ENCODE measurements around the gene PALS2. TPM values are rescaled to one million over a fixed set of nuclear protein-coding genes. Genes with fewer than 3 reads are reported as not detected.
A peak's percentile ranks its signal among the peaks of the same experiment; 100 is the strongest.

PALS2 gene
- total RNA-seq = 10 to 100 TPM in 5 of 6 experiments, 1 to 10 TPM in 1; 7.4 to 19.5 (median 16.1) TPM
- long read RNA-seq, partial matches to known transcripts = 1 of 1 reads
- long read RNA-seq, other reads (novel, unspliced or antisense) = 0 of 1 reads

GRCh38 chr7:24572997-24573553, at the start of gene PALS2:
PALS2 (plus strand) TSS chr7:24573452; CDS start chr7:24623668, 50,216 bp downstream.
- 0% methylated on average over 8 of the region's 69 CpGs for WGBS (ENCODE audit: insufficient coverage, low coverage, low lambda C conversion rate, missing lambda C conversion rate)
- peak; percentile 81 to 90 (median 88) for ATAC-seq

GRCh38 chr7:24531255-24531654, 42.0 kb upstream of the PALS2 start:
- no peaks in the 10 kb centered on the region for H3K4me1 ChIP-seq
- 79% methylated on average over 4 of the region's 4 CpGs for WGBS (ENCODE audit: insufficient coverage, low coverage, low lambda C conversion rate, missing lambda C conversion rate)
- TF ChIP-seq POLR2A (IDR thresholded peaks at IDR 0.05) = no peak
- no peak for TF ChIP-seq CTCF (IDR thresholded peaks at IDR 0.05)
- H3K4me3 ChIP-seq = no peak overlapping the region
- intact Hi-C loops (cut with DNase I) = no loop called here
- ATAC-seq = no peak
- no peaks in the 10 kb centered on the region for H3K27me3 ChIP-seq
- H3K36me3 ChIP-seq = no peaks in the 10 kb centered on the region
- H3K27ac ChIP-seq = no peak overlapping the region
- no peaks in the 10 kb centered on the region for H3K9me3 ChIP-seq
- DNase-seq = no peak

More at GRCh38 chr7:24572997-24573553, at the start of gene PALS2:
- no peaks in the 10 kb centered on the region for H3K9me3 ChIP-seq
- peak within 1 kb of the TSS; percentile 79 to 88 (median 81) for H3K4me3 ChIP-seq
- H3K36me3 ChIP-seq = no peaks in the 10 kb centered on the region
- DNase-seq = peak; percentile 81 to 85 (median 85)
- intact Hi-C loops (cut with DNase I) = no loop called here
- no peaks in the 10 kb centered on the region for H3K27me3 ChIP-seq
- H3K4me1 ChIP-seq = peaks cover 0 to 21% (median 0%) of the 10 kb centered on the region in 4 donors
- H3K27ac ChIP-seq = peak within 1 kb of the TSS; percentile 49 to 74 (median 70)
- TF ChIP-seq CTCF (IDR thresholded peaks at IDR 0.05) = no peak
- peak; percentile 32 for TF ChIP-seq POLR2A (IDR thresholded peaks at IDR 0.05)

- Histone ChIP-seq H3K4me1 (no peaks in the 10 kb centered on the region), H3K9me3 (no peaks in the 10 kb centered on the region), H3K4me3 (no peak overlapping the region), H3K27ac (no peak overlapping the region), H3K36me3 (no peaks in the 10 kb centered on the region), H3K27me3 (no peaks in the 10 kb centered on the region)
- intact Hi-C loops (cut with DNase I) = no loop called here
- WGBS (ENCODE audit: insufficient coverage, low coverage, low lambda C conversion rate, missing lambda C conversion rate) = 63% methylated on average over 2 of the region's 2 CpGs
- TF ChIP-seq CTCF (IDR thresholded peaks at IDR 0.05) (no peak), POLR2A (IDR thresholded peaks at IDR 0.05) (no peak)
- DNase-seq (no peak), ATAC-seq (no peak)
These were observed 36.6 kb upstream of the PALS2 start for GRCh38 chr7:24536682-24537081.

- whole genome bisulfite sequencing (ENCODE audit: insufficient coverage, low coverage, low lambda C conversion rate, missing lambda C conversion rate) = 81% methylated on average over 5 of the region's 7 CpGs
- no peaks in the 10 kb centered on the region for H3K36me3 ChIP-seq
- H3K27me3 ChIP-seq = no peaks in the 10 kb centered on the region
- intact Hi-C loops (cut with DNase I) = no loop called here
- H3K27ac ChIP-seq = no peak overlapping the region
- no peaks in the 10 kb centered on the region for H3K4me1 ChIP-seq
- H3K4me3 ChIP-seq = no peak overlapping the region
- TF ChIP-seq POLR2A (IDR thresholded peaks at IDR 0.05) (no peak), CTCF (IDR thresholded peaks at IDR 0.05) (no peak)
- DNase-seq (no peak), ATAC-seq (no peak)
- no peaks in the 10 kb centered on the region for H3K9me3 ChIP-seq
These were observed 32.3 kb upstream of the PALS2 start for GRCh38 chr7:24540956-24541355.
